ENCODE results near the gene PADI3.

DNA sequence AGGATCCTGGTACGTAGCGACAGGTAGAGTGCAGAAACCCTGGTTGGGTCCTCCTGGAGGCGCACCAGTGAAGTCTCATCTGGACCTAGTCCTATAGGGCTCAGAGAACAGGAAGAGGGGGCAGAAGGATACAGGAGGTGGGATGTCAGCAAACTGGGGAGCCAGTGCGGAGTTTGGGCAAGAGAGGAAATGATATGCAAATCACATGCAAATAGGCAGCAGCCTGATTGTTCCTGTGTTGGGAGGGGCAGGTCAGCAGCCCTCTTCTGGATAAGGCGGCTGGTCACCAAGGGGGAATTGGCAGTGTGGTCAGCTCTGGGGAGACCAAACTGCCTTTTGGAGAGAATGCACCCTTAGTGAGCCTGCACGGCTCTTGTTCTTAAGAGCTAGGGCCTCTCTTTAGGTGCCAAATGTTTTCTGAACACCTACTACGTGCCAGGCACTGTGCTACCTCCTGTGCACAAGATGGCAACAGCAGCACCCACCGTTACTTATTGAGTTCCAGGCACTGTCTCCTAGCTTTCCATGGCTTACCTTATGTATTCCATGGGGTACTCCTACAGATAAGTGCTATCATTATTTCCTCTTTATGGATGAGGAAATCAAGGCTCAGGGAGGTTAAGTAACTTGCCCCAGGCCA, 18.1 kb upstream of the PADI3 start:
- TF ChIP-seq CTCF (IDR thresholded peaks at IDR 0.05): no peak
- no peak for TF ChIP-seq POLR2A (IDR thresholded peaks at IDR 0.05)

Measured in heart left ventricle (tissue), 13 donors.